Neuronal stem cell (in vitro differentiated cells): ENCODE data around the gene NFATC2.

Experiments used
- DNase-seq: peaks from one replicate; pipeline ENCODE4 v3.0.0-alpha.2; 2013; ENCODE audit warnings: low spot score
- H2AFZ ChIP-seq: one replicate; pipeline ENCODE4 v1.6.1; 2013; ENCODE audit warnings: mild to moderate bottlenecking, low read length, inconsistent platforms
- H2AK5ac ChIP-seq: 2 replicates; pipeline ENCODE4 v1.6.1; 2013; ENCODE audit warnings: low read depth, mild to moderate bottlenecking, inconsistent platforms, low read length, moderate library complexity, mixed read lengths
- H2BK120ac ChIP-seq: 2 replicates; pipeline ENCODE4 v1.6.1; 2013; ENCODE audit warnings: low read depth, mild to moderate bottlenecking, inconsistent platforms, low read length, moderate library complexity, mixed read lengths
- H2BK12ac ChIP-seq: one replicate; pipeline ENCODE4 v1.6.1; 2013; ENCODE audit warnings: low read length, inconsistent platforms
- H2BK15ac ChIP-seq: 2 replicates; pipeline ENCODE4 v1.6.1; 2013; ENCODE audit warnings: mild to moderate bottlenecking, low read length, inconsistent platforms, mixed read lengths
- H2BK5ac ChIP-seq: one replicate; pipeline ENCODE4 v1.6.1; 2013; ENCODE audit warnings: inconsistent platforms, mild to moderate bottlenecking, low read length, moderate library complexity
- H3K14ac ChIP-seq: one replicate; pipeline ENCODE4 v1.6.1; 2013; ENCODE audit warnings: low read length, inconsistent platforms
- H3K18ac ChIP-seq: 2 replicates; pipeline ENCODE4 v1.6.1; 2013; ENCODE audit warnings: low read length, inconsistent platforms
- H3K23ac ChIP-seq: 2 replicates; pipeline ENCODE4 v1.6.1; 2013; ENCODE audit warnings: low read depth, mild to moderate bottlenecking, mixed read lengths, low read length, inconsistent platforms; ENCODE audit not compliant: poor library complexity
- H3K27ac ChIP-seq: replicated peaks from 3 replicates; pipeline ENCODE4 v1.5.1; 2013; ENCODE audit warnings: low read length, inconsistent platforms
- H3K27me3 ChIP-seq, 3 experiments: 2 replicates each; pipeline ENCODE4 v1.6.1; 2013; ENCODE audit warnings: low read length in 3 of 3, mild to moderate bottlenecking in 2 of 3, inconsistent platforms in 1 of 3, low read depth in 1 of 3, mixed read lengths in 1 of 3, moderate library complexity in 1 of 3; ENCODE audit not compliant: control insufficient read depth in 3 of 3, insufficient read depth in 3 of 3
- H3K36me3 ChIP-seq, 2 donors: replicated peaks in 1 of 2; 2 replicates each; pipeline ENCODE4 v1.6.1; 2013; ENCODE audit warnings: low read length in 2 of 2; ENCODE audit not compliant: control insufficient read depth in 2 of 2, insufficient read depth in 2 of 2
- H3K4ac ChIP-seq: 2 replicates; pipeline ENCODE4 v1.6.1; 2013; ENCODE audit warnings: inconsistent platforms, mild to moderate bottlenecking, low read length, moderate library complexity
- H3K4me1 ChIP-seq, 2 donors: 1 replicate in 1 of 2; 2 replicates in 1 of 2; pipeline ENCODE4 v1.6.1; 2013; ENCODE audit warnings: low read length in 2 of 2, low read depth in 1 of 2; ENCODE audit not compliant: control insufficient read depth in 2 of 2, insufficient read depth in 1 of 2
- H3K4me2 ChIP-seq: one replicate; pipeline ENCODE4 v1.6.1; 2013; ENCODE audit warnings: mild to moderate bottlenecking, low read length, inconsistent platforms; ENCODE audit not compliant: insufficient read depth, poor library complexity, severe bottlenecking
- H3K4me3 ChIP-seq, 2 donors: 2 replicates each; pipeline ENCODE4 v1.5.1; 2013; ENCODE audit warnings: low read length in 2 of 2, mild to moderate bottlenecking in 2 of 2, inconsistent platforms in 1 of 2, moderate library complexity in 1 of 2
- H3K79me1 ChIP-seq: one replicate; pipeline ENCODE4 v1.6.1; 2013; ENCODE audit warnings: low read depth, mild to moderate bottlenecking, inconsistent platforms, low read length, moderate library complexity
- H3K9ac ChIP-seq: one replicate; pipeline ENCODE4 v1.6.1; 2013; ENCODE audit warnings: mild to moderate bottlenecking, low read depth, low read length, inconsistent platforms; ENCODE audit not compliant: poor library complexity
- H3K9me3 ChIP-seq, 2 donors: replicated peaks in 1 of 2; 2 replicates each; pipeline versions ENCODE3 to v1.6.1; 2013; ENCODE audit warnings: low read length in 2 of 2, mild to moderate bottlenecking in 2 of 2, inconsistent platforms in 1 of 2, low read depth in 1 of 2, mixed read lengths in 1 of 2, moderate library complexity in 1 of 2; ENCODE audit not compliant: control insufficient read depth in 2 of 2, insufficient read depth in 1 of 2
- H4K8ac ChIP-seq: one replicate; pipeline ENCODE4 v1.6.1; 2013; ENCODE audit warnings: low read depth, mild to moderate bottlenecking, inconsistent platforms, low read length, moderate library complexity
- H4K91ac ChIP-seq: one replicate; pipeline ENCODE4 v1.6.1; 2013; ENCODE audit warnings: low read length, low read depth, mild to moderate bottlenecking, inconsistent platforms; ENCODE audit not compliant: poor library complexity
- WGBS, 2 donors: extraction: QIAGEN DNeasy Blood & Tissue Kit; methylation state at CpG; one replicate each; pipeline ENCODE4 v1.1.7; 2013; ENCODE audit warnings: missing lambda C conversion rate in 2 of 2, mixed read lengths in 1 of 2; ENCODE audit not compliant: insufficient read length in 2 of 2, insufficient replicate concordance in 1 of 2; ENCODE audit errors: extremely low coverage in 2 of 2; 5-methylcytosine and 5-hydroxymethylcytosine counted together

NFATC2 gene

GRCh38 chr20:51348876-51349275, 193.6 kb downstream of the NFATC2 start:
- Histone ChIP-seq H2AFZ (no peak overlapping the region), H2AK5ac (no peak overlapping the region), H3K36me3 (no peaks in the 10 kb centered on the region), H3K79me1 (no peaks in the 10 kb centered on the region), H3K23ac (no peak overlapping the region), H3K9ac (no peak overlapping the region), H3K4me3 (no peak overlapping the region), H3K4ac (no peak overlapping the region), H3K18ac (no peak overlapping the region), H3K4me1 (no peaks in the 10 kb centered on the region), H3K14ac (no peak overlapping the region), H3K4me2 (no peak overlapping the region), H3K27me3 (peaks cover 0 to 18% (median 0%) of the 10 kb centered on the region in 3 experiments), H4K8ac (no peak overlapping the region), H2BK5ac (no peak overlapping the region), H2BK120ac (no peak overlapping the region), H2BK15ac (no peak overlapping the region), H4K91ac (no peak overlapping the region), H3K9me3 (no peaks in the 10 kb centered on the region), H2BK12ac (no peak overlapping the region), H3K27ac (no peak overlapping the region)
- DNase-seq, result no peak
- no CpG with 5 or more reads among the region's 4 CpGs for WGBS, 2 donors

- Histone ChIP-seq H2AFZ (no peak overlapping the region), H3K23ac (no peak overlapping the region), H4K91ac (no peak overlapping the region), H3K79me1 (no peaks in the 10 kb centered on the region), H3K14ac (no peak overlapping the region), H3K27ac (no peak overlapping the region), H4K8ac (no peak overlapping the region), H3K4ac (no peak overlapping the region), H2BK15ac (no peak overlapping the region), H2BK5ac (no peak overlapping the region), H2AK5ac (no peak overlapping the region), H2BK12ac (no peak overlapping the region), H3K9ac (no peak overlapping the region), H2BK120ac (no peak overlapping the region), H3K4me3 (no peak overlapping the region), H3K4me2 (no peak overlapping the region), H3K36me3 (no peaks in the 10 kb centered on the region), H3K9me3 (no peaks in the 10 kb centered on the region), H3K27me3 (peaks cover 0 to 18% (median 0%) of the 10 kb centered on the region in 3 experiments), H3K4me1 (no peaks in the 10 kb centered on the region), H3K18ac (no peak overlapping the region)
- no CpG with 5 or more reads among the region's 1 CpG for WGBS, 2 donors
- DNase-seq, result no peak
Observed at GRCh38 chr20:51347831-51348230, 194.7 kb downstream of the NFATC2 start.

- no peak for DNase-seq
- Histone ChIP-seq H3K27ac (no peak overlapping the region), H3K23ac (peak overlapping the region; percentile 9)
Observed at GRCh38 chr20:51346686-51347485, 195.6 kb downstream of the NFATC2 start.

GRCh38 chr20:51345601-51346101, 196.9 kb downstream of the NFATC2 start:
- no peak for DNase-seq
- no peak overlapping the region for H2BK120ac ChIP-seq
- no peaks in the 10 kb centered on the region for H3K9me3 ChIP-seq
- H3K14ac ChIP-seq, result no peak overlapping the region
- no peak overlapping the region for H3K4ac ChIP-seq
- no peaks in the 10 kb centered on the region for H3K4me1 ChIP-seq
- peaks cover 0 to 15% (median 0%) of the 10 kb centered on the region in 3 experiments for H3K27me3 ChIP-seq
- no peak overlapping the region for H3K4me3 ChIP-seq
- H3K4me2 ChIP-seq, result no peak overlapping the region
- H4K8ac ChIP-seq, result no peak overlapping the region
- H3K27ac ChIP-seq, result no peak overlapping the region
- no peak overlapping the region for H2BK5ac ChIP-seq
- no peaks in the 10 kb centered on the region for H3K36me3 ChIP-seq
- WGBS, 2 donors, result no CpG with 5 or more reads among the region's 8 CpGs
- H2BK15ac ChIP-seq, result no peak overlapping the region
- no peak overlapping the region for H2AK5ac ChIP-seq
- no peak overlapping the region for H3K23ac ChIP-seq
- H4K91ac ChIP-seq, result no peak overlapping the region
- no peak overlapping the region for H2BK12ac ChIP-seq
- H3K9ac ChIP-seq, result no peak overlapping the region
- H2AFZ ChIP-seq, result no peak overlapping the region
- H3K18ac ChIP-seq, result no peak overlapping the region
- no peaks in the 10 kb centered on the region for H3K79me1 ChIP-seq

More at GRCh38 chr20:51346686-51347485, 195.6 kb downstream of the NFATC2 start:
- Histone ChIP-seq H4K91ac (peak overlapping the region; percentile 1), H2AK5ac (no peak overlapping the region), H3K4ac (no peak overlapping the region), H4K8ac (no peak overlapping the region), H2BK12ac (no peak overlapping the region), H3K36me3 (no peaks in the 10 kb centered on the region), H2BK15ac (no peak overlapping the region), H3K4me2 (no peak overlapping the region), H3K14ac (no peak overlapping the region), H2AFZ (no peak overlapping the region), H3K9ac (no peak overlapping the region), H2BK120ac (no peak overlapping the region), H3K4me1 (no peaks in the 10 kb centered on the region), H2BK5ac (no peak overlapping the region), H3K79me1 (no peaks in the 10 kb centered on the region), H3K27me3 (peaks cover 0 to 18% (median 0%) of the 10 kb centered on the region in 3 experiments), H3K18ac (no peak overlapping the region), H3K4me3 (no peak overlapping the region), H3K9me3 (no peaks in the 10 kb centered on the region)
- WGBS, 2 donors, result no CpG with 5 or more reads among the region's 8 CpGs
